T-helper 2 cell (primary cell): ENCODE data around the gene NUMA1.

ENCODE experiments used
- DNase-seq, 5 experiments: peaks; one replicate each; pipeline versions ENCODE4 v3.0.0 to v3.0.0-alpha.2; 2012 to 2022

Gene NUMA1

DNA sequence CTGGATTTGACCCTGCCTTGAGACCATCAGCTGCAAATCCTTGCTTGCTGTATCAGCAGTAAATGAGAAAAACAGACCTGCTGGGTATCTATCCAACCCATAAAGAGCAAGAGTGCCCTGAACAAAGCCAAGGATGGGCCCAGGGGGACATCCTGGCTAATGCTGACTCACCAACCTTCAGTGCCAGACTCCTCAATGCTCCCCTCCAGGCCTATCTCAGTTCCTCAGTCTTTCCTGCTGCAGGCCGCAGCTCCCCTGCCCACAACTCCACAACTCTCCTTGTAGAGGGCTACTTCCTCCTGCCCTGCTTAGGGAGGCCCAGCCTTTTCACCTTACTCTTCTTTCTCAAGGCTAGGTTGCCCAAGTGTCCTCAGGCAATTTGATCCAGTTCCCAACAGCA is 20.1 kb upstream of the NUMA1 start:
- DNase-seq = no peak

DNA sequence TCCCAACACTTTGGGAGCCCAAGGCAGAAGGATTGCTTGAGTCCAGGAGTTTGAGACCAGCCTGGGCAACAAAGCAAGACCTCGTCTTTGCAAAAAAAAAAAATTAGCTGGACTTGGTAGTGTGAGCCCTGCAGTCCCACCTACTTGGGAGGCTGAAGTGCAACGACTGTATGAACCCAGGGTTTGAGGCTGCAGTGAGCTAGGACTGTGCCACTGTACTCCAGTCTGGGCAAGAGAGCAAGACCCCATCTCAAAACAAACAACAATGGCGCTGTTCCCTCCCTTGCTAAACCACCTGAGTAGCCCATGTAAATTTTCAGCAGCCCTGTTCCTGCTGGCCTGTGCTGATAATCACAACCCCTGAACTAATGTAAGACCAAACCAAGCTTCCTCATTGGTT is 19.7 kb upstream of the NUMA1 start:
- no peak for DNase-seq

DNA sequence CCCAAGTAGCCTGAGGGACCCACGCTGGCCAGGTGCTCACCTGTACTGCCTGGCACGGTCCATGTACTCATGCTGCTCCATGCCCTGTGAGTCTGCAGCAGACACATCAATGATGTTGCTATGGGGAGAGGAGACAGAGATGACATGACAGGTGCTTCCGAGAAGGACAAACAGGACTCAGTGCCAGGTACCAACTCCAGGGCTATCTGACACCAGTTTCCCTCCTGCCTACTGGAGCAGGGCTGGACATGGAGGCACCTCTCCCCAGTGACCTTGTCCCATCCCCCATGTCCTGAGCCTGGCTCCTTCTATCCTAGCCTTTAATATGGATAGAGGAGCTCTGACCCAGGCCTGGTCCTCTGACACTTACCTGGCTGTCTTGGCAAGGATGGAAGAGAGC is 18.4 kb upstream of the NUMA1 start:
- no peak for DNase-seq

DNA sequence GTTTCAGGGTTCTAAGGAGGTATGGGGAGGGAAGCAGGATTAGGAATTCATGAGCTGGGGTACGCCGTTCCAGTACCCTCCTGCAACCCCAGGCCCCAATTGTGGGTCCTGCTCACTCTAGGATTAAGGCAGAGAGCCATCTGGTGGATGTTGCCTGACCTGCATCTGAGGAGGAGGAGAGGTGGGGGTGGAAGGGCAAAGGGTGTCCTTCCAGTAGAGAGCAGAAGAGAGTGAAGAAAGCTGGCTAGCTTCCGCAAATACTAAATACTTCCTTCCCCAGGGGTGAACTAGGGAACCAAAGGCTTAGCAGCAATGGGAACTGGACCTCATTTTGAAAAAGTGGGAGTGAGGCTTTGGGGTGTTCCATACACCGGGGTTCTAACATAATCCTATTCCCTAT is 10.9 kb upstream of the NUMA1 start:
- DNase-seq = peak in 4 of 5 experiments; percentile 27 to 64 (median 51)

DNA sequence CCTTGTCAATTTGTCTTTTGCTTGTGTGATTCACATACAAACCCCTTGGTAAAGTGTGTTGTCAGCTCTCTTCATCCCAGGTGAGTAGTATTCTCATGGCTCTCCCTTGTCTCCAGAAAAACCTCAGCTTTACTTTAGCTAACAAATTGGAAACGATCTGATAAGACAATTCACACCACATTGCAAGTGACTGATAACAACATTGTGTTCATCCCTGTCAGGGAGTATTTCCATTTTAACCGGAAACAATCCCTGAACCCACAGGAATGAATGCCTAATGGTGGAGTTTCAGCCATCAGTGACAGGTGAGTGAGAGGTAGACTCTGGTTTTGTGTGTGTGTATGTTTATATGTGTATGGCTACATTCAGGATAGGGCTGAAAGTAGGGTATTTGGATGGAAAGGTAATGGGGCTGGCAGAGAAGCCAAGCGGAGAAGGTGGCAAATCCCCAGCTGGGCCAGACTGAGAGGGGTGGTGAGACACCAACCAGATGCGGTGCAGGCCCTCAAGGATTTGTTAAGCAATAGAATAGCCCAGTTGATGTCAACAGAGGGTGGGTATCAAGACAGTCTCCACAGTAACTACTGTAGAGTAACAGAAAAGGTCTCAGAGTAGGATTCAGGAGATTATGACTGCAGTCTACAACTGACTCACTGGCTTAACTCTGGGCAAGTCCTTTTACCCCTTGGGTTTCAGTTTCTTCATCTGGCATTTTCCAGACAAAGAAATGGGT is 7.9 kb upstream of the NUMA1 start:
- DNase-seq = no peak

DNA sequence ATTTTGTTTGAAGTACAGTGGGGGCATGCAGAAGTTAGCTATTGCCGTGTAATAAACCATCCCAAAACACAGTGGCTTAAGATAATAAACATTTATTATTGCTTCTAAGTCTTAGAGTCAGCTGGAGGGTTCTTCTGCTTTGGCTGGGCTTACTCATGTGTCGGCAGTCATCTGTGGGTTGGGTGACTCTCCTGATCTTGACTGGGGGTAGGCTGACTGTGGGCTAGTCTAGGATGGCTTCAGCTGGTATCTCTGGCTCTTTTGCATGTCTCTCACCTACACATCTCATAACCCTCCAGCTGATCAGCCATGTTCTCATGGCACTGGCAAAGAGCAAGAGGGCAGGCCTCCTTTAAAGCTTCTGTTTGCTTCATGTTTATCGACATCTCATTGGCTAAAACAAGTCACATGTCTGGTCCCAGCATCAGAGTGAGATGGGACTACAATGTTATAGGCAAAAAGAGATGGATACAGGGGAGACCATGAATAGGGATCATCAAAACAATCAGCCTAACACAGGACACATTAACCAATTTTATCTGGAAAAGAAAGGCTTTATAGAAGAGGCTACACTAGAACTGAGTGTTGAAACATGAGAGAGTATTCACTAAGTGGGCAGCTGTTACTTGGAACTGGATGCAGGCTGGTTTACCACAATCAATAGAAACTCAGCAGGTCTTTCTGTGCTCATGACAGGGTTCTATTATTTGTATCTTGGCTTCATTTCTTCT is 5.4 kb upstream of the NUMA1 start:
- DNase-seq = no peak

DNA sequence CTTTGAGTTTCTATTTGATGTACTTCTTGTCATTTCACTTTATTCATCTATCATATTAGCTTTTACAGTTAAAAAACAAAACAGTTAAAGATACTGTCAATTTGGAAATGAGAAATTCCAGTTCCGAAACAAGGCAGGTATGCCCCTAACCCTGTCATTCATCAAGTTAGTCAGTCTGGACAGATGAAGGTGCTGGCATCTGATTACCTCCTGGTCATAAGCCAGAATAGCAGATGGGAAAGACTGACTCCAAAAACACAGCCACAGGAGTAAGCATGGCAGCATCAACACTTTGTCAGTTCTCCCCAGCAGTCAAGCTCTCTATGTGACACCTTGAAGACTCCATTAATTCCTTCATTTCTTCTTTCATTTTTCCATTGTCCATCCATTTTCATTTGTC is 4.6 kb upstream of the NUMA1 start:
- no peak for DNase-seq

DNA sequence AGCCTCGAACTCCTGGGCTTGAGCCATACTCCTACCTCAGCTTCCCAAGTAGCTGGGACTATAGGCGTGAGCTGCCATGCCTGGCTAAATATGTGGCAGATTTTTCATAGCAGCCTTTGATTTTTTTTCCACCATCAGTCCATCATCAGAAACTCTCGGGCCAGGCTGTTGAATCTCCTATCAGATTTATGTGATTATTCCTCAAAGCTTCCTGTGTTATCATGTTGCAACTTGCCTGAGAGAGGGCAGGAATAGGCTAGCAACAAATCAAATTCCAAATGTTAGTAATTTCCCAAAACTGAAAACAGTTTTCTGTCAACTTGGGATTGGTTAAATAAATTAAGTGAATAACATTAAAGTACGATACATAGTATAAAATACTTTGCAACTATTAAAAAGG is 3.7 kb upstream of the NUMA1 start:
- no peak for DNase-seq

DNA sequence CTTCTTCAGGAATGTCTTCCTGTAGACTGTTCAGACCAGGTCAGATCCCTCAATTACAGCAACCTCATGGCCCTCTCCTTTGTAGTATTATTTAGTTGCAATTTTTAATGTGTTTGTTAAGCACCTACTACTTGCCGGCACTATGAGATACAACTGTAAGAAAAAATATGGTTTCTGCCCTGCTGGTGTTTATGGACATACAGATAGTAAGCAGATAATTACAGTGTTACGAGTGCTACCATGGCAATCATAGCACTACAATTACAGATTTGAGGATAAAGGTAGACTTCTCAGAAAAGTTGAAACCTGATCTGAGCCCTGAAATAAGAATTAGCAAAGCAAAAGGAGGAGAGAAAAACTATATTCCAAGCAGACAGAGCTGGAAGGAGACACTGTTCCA is 3.1 kb upstream of the NUMA1 start:
- DNase-seq = no peak

DNA sequence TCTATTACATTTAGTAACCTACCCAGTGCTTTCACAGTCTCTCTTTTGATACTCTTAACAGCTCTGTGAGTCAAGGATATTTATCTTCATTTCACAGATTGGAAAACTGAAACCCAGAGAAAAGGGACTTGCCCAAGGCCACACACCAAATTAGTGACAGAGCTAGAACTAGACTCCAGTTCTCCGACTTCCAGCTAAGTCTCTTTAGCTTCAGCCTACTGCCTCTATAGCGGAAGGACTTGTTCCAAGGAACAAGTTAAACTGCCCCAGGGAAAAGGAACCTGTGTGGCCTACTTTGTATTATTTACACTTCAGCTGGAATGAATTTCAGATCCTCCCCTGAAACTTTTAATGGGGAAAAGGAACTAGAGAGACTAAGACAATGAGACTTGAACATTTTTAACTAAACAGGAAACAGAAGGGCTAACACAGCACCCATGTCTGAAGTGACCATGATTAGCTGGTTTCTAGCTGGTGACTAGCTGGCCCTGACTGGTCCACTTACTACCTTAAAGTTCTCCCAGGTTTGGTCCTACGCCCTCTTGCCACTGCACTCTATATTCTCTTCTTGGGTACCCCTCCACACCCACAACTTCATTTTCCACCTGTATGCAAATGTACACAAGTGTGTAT is 1.6 kb upstream of the NUMA1 start:
- no peak for DNase-seq

DNA sequence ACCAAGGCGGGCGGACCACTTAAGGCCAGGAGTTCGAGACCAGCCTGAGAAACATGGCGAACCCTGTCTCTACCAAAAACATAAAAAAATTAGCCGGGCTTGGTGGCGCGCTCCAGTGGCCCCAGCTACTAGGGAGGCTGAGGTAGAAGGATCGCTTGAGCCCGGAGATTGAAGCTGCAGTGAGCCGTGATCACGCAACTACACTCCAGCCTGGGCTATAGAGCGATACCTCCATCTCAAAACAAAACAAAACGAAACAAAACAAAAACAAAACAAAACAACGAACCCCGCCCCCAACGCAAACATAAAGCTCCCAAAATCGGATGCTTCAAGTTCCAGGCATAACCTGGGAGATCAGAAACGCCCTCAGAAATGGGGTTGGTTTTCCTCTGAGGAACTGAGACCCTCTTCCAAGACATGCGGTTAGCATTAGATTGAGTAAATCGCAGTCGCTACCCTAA is 872 bp upstream of the NUMA1 start:
- no peak for DNase-seq

DNA sequence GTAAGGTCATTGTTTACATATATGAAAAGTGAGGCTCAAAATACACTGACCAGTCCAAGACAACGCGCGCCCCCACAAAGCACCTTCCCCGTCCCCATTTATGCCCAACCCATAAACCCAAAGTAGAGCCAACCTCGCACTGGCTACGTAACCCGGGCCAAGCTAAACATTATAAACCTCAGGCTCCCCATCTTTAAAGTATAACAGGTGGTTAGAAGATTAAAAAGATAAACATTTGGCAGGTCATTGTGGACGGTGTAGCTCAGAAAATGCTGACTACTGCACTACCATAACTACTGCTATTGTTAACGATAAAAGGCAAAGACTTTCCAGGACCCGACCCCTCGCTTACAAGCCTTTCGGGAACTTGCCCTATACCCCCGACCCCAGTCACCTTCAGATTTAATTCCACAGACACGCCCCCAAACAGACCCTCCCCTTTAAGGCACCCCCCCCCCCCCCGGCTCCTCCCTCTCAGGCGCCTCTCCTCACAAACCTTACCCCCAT is 470 bp downstream of the NUMA1 start:
- DNase-seq = peak in 3 of 5 experiments; percentile 22 to 69 (median 41)

DNA sequence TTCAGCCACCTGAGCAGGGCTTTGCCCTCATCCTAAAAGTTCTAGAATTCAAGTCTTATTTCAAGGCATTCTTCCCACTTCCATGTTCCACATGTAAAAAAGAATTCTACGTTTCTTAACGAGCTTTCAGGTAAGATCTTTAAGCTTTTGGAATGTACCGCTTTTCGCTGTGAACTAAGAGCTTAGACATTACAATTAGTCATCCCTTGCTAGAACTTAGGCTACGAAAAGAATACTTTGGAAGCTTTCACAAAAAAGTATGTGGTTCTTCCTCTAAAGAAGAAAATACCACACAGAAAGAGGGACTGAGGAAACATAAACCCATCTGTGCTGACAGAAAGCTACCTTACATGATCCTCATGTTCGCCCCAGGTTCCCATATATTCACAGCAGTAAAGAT is 1.9 kb downstream of the NUMA1 start:
- DNase-seq = no peak

DNA sequence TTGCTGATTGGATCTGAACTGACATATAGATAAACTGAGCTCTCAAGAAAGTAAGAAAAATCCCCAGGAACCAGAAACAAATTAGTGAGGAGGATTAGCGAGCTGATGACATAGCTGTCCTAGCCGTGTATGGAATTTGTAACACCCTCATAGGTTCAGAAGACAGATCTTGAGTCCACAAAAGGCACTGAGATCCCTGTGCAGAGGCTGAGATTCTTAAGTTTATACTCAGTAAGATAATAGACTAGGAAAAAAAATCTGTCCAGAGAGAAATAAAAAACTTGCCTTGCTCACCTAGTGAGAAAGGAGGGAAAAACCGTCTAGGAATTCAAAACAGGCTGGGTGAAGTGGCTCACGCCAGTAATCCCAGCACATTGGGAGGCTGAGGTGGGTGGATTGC is 4.6 kb downstream of the NUMA1 start:
- DNase-seq = no peak

DNA sequence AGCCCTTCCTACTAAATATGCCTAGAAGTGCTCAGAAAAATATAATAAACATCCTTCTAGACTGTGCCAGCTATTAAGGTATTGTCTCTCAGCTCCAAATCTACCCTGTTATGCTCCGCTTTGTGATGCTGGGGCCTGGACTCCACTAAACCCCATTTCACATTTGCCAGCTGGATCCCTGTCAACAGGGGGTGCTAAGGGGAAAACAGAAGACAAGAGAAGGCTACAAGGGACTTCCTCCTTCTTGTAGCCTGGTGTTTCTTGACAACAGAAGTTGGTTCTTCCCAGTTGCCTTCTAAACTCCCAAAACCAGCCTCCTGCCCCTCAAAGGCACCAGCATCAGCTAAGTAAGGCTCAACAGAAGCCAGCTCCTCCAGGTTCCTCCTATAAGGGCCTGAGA is 5.2 kb downstream of the NUMA1 start:
- peak in 1 of 5 experiments; percentile 11 for DNase-seq

DNA sequence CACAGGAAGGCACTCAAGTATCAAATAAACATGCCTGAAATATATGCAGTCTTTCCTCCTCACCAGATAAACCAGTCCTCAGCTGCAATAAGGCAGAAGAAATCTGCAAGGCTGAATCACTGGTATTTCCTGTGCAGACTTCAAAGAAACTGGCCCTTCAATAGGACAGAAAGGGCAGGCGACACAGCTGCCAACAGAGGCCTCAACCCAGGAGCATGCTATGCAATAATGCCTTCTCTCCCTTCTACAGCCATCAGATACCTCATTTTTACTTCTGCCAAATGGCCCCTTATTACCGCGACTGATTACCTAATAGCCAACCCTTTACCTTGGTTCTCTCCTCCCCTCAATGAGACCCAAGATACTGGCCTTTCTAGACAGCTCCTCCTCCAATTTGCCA is 8.0 kb downstream of the NUMA1 start:
- no peak for DNase-seq

DNA sequence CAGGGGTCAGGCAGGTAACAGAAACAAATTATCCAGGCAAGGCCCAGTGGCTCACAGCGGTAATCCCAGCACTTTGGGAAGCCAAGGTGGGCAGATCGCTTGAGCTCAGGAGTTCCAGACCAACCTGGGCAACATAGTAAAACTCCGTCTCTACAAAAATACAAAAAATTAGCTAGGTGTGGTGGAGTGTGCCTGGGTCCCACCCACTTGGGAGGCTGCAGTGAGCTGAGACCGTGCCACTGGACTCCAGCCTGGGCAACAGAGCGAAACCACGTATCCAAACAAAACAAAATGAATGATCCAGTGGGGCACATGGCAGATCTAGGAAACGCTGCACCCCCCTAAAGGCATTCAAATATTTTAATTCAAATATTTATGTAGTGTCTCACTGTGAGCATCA is 9.9 kb downstream of the NUMA1 start:
- no peak for DNase-seq

DNA sequence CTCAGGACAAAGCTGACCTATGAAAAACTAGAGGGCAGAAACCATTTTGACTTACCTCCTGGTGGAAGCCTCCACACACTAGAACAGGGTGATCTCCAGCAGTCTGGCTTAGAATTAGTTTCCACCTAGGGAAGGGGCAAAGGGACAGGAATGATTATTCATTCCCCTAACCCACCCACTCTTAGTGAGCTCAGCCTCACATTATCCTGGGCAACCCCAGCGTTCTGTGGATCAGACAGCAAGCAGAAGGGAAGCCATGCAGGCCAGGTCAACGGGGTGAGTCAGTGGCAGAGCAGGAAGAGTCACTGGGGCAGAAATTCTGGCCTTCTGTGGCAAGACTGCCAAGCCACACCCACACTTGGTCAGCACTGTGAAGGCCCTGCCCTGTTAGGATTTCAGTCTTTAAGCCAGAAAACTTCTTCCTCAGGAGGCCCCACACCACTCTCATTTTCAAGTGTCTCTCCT is 10.5 kb downstream of the NUMA1 start:
- no peak for DNase-seq

DNA sequence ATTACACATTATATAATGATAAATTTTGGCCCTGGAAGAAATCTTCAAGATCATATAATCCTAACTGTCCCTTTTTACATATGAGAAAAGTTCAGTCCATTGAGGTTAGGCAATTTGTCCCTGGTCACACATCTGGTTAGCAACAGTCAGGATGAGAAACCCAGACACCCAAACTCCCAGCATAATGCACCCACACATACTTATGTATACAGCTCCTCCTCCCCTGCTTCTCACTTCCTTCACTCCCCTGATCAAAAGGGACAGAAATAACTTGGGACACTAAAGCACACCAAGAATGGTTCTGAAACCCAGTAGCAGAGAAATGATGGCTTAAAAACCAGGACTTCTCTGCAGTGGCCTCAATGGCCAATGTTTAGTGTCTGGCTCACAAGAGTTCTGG is 11.1 kb downstream of the NUMA1 start:
- DNase-seq = no peak

DNA sequence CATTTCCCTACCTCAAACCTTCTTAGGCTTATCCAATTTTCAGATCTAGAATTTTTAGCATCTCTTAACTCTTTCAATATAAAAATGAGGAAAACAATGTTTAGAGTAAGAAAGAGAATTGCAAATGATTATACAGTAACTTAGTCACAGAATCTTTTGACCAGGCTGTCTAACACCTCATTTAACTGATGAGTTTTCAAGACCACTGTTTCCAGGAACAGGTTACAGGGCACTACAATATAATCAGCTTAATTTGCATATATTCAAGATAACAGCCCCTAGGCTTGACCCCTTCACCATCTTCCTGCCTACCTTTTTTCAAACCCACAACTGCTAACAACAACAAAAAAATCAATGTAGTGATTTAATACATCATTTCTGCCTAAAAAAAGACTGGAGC is 12.7 kb downstream of the NUMA1 start:
- no peak for DNase-seq

DNA sequence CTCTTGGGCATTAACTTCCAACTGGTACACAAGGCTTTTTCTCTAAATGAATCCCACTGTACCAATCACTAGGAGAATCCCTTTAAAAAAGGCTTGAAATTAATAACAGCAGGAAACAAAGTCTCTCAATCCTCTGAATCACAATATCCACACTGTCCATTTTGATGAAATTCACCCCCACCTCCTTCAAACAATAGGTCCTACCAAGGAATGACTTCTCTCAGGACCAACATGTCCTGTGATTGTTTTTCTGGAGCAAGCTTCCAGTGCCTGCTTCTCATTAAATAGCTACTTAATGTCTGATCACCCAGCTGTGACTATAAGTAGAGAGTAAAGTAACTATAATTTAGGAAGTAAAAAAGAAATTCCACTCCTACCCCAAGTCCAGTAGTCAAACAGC is 13.1 kb downstream of the NUMA1 start:
- DNase-seq = no peak

DNA sequence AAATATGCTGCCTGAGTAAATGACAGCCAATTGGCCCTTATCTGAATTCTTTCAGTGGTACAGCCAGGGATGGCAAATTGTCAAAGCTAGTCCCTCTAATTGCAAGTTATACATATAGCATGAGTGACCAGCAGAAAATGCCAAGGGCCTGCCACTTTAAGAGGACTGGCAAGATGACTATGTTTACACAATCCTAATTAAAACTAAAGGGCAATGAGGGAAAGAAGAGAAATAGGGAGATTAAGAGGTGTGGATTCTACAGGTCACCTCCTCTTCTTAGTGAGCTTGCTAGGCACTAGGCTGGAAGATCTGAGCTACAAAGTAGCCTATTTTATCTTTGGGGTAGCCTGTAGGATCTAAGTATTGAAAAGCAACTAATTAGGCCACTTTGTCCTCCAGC is 13.5 kb downstream of the NUMA1 start:
- no peak for DNase-seq

DNA sequence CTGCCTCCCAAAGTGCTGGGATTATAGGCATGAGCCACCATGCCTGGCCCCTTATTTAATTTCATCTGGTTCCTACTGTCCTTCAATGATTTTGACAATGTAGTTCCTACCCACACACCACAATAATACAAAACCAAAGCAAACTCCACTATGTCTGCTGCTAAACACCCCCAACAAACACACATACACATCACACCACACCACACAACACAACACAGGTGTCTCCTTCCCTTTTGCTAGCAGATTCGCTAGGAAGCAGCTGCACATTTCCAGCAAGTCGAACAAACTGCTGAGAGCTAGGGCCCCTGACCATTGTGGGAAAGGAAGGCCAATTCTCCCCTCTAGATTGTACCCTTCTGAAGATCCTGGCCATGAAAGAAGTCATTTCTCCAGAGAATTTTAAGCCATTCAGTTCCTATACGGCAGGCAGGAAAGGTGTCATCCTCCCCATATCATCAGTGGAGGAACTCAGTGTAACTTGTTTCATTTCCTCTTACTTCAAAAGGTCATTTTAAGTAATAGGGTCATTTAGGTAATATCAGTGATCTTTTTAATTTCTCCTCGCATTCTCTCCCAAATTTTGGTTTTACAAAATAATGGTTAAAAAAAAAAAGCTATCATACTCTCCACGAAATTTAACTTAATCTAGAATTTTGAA is 18.5 kb downstream of the NUMA1 start:
- DNase-seq = no peak
